Measurements from ENCODE around the gene EPB42. TPM values are rescaled to one million over a fixed set of nuclear protein-coding genes. Genes with fewer than 3 reads are reported as not detected.

EPB42 gene
- total RNA-seq, 1 experiment from 2014 or later: not detected

DNA sequence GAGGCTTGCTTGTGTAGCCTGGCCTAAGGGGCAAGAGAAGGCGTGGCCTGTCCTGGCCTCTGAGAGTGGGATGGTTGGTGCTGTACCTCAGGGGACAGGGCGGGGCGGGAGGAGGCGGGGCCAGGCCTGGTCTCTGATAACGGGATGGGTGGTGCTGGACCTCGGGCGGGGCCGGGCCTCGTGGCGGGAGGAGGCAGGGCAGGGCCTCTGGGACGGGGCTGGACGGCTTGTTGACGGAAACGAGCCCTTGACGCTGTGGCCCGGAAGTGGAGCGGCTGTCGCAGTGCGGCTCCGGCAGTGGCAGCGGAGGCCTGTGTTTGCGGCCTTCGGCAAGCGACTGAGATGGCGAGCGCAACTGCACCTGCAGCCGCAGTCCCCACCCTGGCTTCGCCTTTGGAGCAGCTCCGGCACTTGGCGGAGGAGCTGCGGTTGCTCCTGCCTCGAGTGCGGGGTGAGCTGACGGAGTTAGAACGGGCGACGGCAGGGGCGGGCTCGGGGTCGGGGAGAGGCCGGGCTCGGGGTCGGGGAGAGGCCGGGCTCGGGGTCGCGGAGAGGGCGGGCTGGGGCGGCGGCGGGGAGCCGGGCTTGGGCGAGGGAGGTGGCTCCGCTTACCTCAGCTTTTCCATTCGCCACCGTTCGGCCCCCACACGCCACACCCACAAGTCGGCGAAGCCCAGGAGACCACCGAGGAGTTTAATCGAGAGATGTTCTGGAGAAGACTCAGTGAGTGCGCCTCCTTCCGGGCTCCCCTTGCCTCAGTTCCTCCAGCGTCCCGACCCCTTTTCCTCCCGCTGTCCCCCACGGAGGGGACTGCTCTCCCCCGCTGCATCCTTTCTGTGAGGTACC is 35.4 kb downstream of the EPB42 start, which contains the start of gene CCNDBP1:
TSS of gene CCNDBP1 (plus strand) at position 247 of the 846 bp plus-strand sequence. CDS start at position 343, 96 bp downstream.
- H3K4me2 ChIP-seq (ENCODE audit: insufficient read depth, insufficient read length, low read length): peak within 1 kb of the TSS; percentile 99
- no peak within 1 kb of the TSS for H4K5ac ChIP-seq (ENCODE audit: insufficient read length, low read depth, low read length)
- no peaks in the 10 kb centered on the region for H3K9me3 Mint-ChIP-seq
- H3T11ph ChIP-seq (ENCODE audit: low read length): no peak within 1 kb of the TSS
- no peak within 1 kb of the TSS for H2AK5ac ChIP-seq (ENCODE audit: insufficient read length, low read length)
- no peak within 1 kb of the TSS for H2BK15ac ChIP-seq (ENCODE audit: low read depth, low read length)
- no peak within 1 kb of the TSS for H4K91ac ChIP-seq (ENCODE audit: insufficient read length, low read depth, low read length)
- no CpG with 5 or more reads among the region's 69 CpGs for WGBS (ENCODE audit: extremely low coverage, insufficient read length, low lambda C conversion rate)
- H3K4ac ChIP-seq (ENCODE audit: low read depth, low read length): no peak within 1 kb of the TSS
- H2BK12ac ChIP-seq (ENCODE audit: insufficient read length, low read depth, low read length): no peak within 1 kb of the TSS
- no peak within 1 kb of the TSS for H3K23ac ChIP-seq (ENCODE audit: insufficient read length, low read depth, low read length)
- no peaks in the 10 kb centered on the region for H3K27me3 Mint-ChIP-seq (ENCODE audit: low read depth)
- H3K56ac ChIP-seq (ENCODE audit: insufficient read length, low read depth, low read length): no peak within 1 kb of the TSS
- peaks cover 0 to 11% (median 6%) of the 10 kb centered on the region in 3 experiments; a peak in 4 of 7 replicates for H3K36me3 Mint-ChIP-seq (ENCODE audit: insufficient read depth in 1 of 3, low read depth in 3 of 3)
- H3K27me3 ChIP-seq (ENCODE audit: insufficient read depth, low read length): no peaks in the 10 kb centered on the region
- no peak within 1 kb of the TSS for H2BK20ac ChIP-seq (ENCODE audit: low read depth, low read length, poor library complexity, severe bottlenecking)
- no peaks in the 10 kb centered on the region for H3K79me2 ChIP-seq (ENCODE audit: insufficient read depth, low read length)
- H3K23me2 ChIP-seq (ENCODE audit: insufficient read length, low read depth, low read length, poor library complexity, severe bottlenecking): peaks cover 5% of the 10 kb centered on the region
- H3K14ac ChIP-seq (ENCODE audit: insufficient read depth, low read length): no peak within 1 kb of the TSS
- no peaks in the 10 kb centered on the region for H4K20me1 ChIP-seq (ENCODE audit: control insufficient read depth, insufficient read depth, insufficient read length)
- H2BK120ac ChIP-seq (ENCODE audit: low read depth, low read length, poor library complexity, severe bottlenecking): no peak within 1 kb of the TSS
- no peaks in the 10 kb centered on the region for H3K79me1 ChIP-seq (ENCODE audit: insufficient read depth, low read depth, low read length, poor library complexity, severe bottlenecking)
- no peak within 1 kb of the TSS for H3K27ac ChIP-seq (ENCODE audit: insufficient read length, low read depth, low read length)
- H3K18ac ChIP-seq (ENCODE audit: insufficient read length, low read depth, low read length): no peak within 1 kb of the TSS
- peak within 1 kb of the TSS; percentile 83 to 91 (median 85); a peak in 6 of 7 replicates for H3K27ac Mint-ChIP-seq
- H3K4me1 ChIP-seq (ENCODE audit: insufficient read depth, low read length): no peaks in the 10 kb centered on the region; the same call in 1 of the 2 replicates
- peaks cover 7 to 13% of the 10 kb centered on the region in 2 experiments for H3K4me1 Mint-ChIP-seq
- H2AFZ ChIP-seq (ENCODE audit: low read length): peak within 1 kb of the TSS; percentile 14
- no peak within 1 kb of the TSS for H4K8ac ChIP-seq (replicated peaks; ENCODE audit: insufficient read length, low read depth, low read length)
- peak within 1 kb of the TSS; percentile 69 for H3K9ac ChIP-seq (ENCODE audit: extremely low read depth, insufficient read length, low read length)
- H3K4me3 Mint-ChIP-seq: peak within 1 kb of the TSS; percentile 92 to 96
- no peak within 1 kb of the TSS for H2BK5ac ChIP-seq (ENCODE audit: insufficient read length, low read length)
- DNase-seq: peak; percentile 99
- H3K9me3 ChIP-seq (ENCODE audit: control insufficient read depth, low read depth, low read length): no peaks in the 10 kb centered on the region
- TF ChIP-seq, protein P1, sequence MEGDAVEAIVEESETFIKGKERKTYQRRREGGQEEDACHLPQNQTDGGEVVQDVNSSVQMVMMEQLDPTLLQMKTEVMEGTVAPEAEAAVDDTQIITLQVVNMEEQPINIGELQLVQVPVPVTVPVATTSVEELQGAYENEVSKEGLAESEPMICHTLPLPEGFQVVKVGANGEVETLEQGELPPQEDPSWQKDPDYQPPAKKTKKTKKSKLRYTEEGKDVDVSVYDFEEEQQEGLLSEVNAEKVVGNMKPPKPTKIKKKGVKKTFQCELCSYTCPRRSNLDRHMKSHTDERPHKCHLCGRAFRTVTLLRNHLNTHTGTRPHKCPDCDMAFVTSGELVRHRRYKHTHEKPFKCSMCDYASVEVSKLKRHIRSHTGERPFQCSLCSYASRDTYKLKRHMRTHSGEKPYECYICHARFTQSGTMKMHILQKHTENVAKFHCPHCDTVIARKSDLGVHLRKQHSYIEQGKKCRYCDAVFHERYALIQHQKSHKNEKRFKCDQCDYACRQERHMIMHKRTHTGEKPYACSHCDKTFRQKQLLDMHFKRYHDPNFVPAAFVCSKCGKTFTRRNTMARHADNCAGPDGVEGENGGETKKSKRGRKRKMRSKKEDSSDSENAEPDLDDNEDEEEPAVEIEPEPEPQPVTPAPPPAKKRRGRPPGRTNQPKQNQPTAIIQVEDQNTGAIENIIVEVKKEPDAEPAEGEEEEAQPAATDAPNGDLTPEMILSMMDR (conservative IDR thresholded peaks at IDR 0.05): peak; percentile 73
